Body of pancreas (tissue), 4 donors: ENCODE measurements around the gene KRT25.

Experiments used
- POLR2A ChIP-seq, 3 donors: fragments of 450-650 bp; IDR thresholded peaks; one replicate each; pipeline ENCODE4 v1.6.1; 2016; ENCODE audit warnings: antibody characterized with exemption in 3 of 3, mild to moderate bottlenecking in 2 of 3
- TF ChIP-seq, protein P1 (sequence below), 7 experiments: fragments of 450-650 bp in 4 of 7; fragments of 200-600 bp in 3 of 7; sonication (generic) in 3 of 7; IDR thresholded peaks; one replicate each; pipeline ENCODE4 v1.5.1; 2016 to 2019; ENCODE audit warnings: antibody characterized with exemption in 7 of 7

DNA sequence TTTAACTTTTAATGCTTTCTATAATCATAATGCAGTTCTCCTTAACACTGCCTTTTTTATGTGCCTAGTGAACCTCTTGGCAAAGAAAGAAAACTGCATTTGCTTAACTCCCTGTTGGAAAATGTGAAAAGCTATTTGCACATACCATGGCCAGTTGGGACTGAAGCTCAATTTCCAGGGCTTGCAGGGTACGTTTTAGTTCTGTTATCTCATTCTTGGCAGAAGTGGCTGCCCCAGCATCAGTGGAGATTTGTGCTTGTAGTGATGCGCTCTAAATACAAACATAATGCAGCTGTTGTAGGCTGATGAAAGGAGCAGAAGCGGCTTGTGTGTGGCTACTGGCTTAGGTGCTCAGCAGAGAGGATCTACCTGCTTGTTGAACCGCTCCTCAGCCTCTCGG lies 55.3 kb downstream of the KRT25 start:
- TF ChIP-seq, protein P1, sequence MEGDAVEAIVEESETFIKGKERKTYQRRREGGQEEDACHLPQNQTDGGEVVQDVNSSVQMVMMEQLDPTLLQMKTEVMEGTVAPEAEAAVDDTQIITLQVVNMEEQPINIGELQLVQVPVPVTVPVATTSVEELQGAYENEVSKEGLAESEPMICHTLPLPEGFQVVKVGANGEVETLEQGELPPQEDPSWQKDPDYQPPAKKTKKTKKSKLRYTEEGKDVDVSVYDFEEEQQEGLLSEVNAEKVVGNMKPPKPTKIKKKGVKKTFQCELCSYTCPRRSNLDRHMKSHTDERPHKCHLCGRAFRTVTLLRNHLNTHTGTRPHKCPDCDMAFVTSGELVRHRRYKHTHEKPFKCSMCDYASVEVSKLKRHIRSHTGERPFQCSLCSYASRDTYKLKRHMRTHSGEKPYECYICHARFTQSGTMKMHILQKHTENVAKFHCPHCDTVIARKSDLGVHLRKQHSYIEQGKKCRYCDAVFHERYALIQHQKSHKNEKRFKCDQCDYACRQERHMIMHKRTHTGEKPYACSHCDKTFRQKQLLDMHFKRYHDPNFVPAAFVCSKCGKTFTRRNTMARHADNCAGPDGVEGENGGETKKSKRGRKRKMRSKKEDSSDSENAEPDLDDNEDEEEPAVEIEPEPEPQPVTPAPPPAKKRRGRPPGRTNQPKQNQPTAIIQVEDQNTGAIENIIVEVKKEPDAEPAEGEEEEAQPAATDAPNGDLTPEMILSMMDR (IDR thresholded peaks at IDR 0.05): no peak
- TF ChIP-seq POLR2A (IDR thresholded peaks at IDR 0.05): no peak
